Lower leg skin (tissue), 3 donors: ENCODE measurements around the gene DCST1.

Experiments used
- POLR2A ChIP-seq, 2 donors: fragments of 450-650 bp; IDR thresholded peaks; one replicate each; pipeline ENCODE4 v1.6.1; 2016 to 2017; ENCODE audit warnings: antibody characterized with exemption in 2 of 2, mild to moderate bottlenecking in 1 of 2, moderate library complexity in 1 of 2
- TF ChIP-seq, protein P1 (sequence below), 3 donors: fragments of 450-650 bp; IDR thresholded peaks; one replicate each; pipeline ENCODE4 v1.5.1; 2016; ENCODE audit warnings: antibody characterized with exemption in 3 of 3, mild to moderate bottlenecking in 3 of 3, moderate library complexity in 2 of 3

GRCh38 chr1:155066777-155067176 lies 33.2 kb downstream of the DCST1 start:
- TF ChIP-seq, protein P1, sequence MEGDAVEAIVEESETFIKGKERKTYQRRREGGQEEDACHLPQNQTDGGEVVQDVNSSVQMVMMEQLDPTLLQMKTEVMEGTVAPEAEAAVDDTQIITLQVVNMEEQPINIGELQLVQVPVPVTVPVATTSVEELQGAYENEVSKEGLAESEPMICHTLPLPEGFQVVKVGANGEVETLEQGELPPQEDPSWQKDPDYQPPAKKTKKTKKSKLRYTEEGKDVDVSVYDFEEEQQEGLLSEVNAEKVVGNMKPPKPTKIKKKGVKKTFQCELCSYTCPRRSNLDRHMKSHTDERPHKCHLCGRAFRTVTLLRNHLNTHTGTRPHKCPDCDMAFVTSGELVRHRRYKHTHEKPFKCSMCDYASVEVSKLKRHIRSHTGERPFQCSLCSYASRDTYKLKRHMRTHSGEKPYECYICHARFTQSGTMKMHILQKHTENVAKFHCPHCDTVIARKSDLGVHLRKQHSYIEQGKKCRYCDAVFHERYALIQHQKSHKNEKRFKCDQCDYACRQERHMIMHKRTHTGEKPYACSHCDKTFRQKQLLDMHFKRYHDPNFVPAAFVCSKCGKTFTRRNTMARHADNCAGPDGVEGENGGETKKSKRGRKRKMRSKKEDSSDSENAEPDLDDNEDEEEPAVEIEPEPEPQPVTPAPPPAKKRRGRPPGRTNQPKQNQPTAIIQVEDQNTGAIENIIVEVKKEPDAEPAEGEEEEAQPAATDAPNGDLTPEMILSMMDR (IDR thresholded peaks at IDR 0.05) = no peak
- no peak for TF ChIP-seq POLR2A (IDR thresholded peaks at IDR 0.05)
